NCI-H226 (cell line): ENCODE results near the gene ITPRIPL1.
A peak's percentile ranks its signal among the peaks of the same experiment; 100 is the strongest.

Source experiments
- DNase-seq: peaks from one replicate; pipeline ENCODE4 v3.0.0-alpha.2; 2015

The ITPRIPL1 gene

DNA sequence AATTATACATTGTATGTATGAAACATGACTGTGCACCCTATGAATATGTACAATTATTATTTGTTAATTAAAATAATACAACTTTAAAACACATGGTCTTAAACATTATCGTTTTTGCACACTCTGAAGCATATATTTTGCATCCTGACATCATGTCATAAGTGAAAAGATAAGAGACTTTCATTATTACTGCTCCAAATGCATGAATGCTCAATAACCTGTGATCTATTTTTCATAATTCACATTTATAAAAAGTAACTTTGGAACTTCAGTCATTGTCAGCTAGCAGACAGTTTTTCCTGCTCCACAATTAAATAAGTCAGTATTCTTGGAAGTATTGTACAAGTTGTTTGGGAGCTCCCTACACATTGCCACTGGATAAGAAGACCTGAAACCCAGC, 1.3 kb upstream of the ITPRIPL1 start:
- no peak for DNase-seq

DNA sequence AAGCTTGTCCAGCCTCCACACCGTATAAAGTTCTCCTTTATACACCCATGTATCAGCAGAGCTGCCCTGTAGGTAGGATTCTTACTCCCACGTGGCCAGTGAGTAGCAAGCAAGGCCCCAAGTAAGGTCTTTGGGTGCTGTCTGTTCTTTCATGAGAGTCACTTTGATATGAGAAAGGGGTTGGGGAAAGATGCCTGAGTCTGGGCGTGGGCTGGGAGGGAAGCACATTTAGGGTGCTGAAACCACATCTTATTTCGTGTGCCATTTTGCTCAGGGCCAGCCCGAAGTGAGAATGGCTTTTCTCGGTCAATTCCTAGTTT, 436 bp upstream of the ITPRIPL1 start:
- no peak for DNase-seq

DNA sequence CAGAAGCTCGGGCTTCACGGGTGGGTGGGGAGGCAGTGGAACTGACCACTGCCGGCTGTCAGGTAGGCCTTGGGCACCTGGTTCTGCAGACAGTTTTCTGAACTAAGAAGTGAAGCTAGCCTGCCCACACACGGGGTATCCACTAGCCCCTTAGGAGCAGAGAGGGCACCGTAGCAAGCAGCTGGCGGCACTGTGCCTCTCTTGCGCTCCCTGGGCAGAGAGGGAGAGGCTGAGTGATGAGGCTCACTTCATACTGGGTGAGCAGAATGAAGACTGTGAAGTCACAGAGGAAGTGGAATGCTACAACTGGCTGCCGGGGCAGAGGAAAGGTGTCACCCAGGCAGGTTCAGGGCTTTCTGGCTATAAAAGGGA, 753 bp downstream of the ITPRIPL1 start:
- no peak for DNase-seq

DNA sequence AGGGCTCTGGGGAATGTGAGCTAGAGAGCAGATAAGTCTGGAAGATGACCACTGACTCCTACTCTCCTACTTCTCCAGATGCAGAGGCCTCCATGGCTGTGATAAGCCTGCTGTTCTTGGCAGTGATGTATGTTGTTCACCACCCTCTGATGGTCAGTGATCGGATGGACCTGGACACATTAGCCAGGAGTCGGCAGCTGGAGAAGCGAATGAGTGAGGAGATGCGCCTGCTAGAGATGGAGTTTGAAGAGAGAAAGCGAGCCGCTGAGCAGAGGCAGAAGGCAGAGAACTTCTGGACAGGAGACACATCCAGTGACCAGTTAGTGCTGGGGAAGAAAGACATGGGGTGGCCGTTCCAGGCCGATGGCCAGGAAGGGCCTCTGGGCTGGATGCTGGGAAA, 1.4 kb downstream of the ITPRIPL1 start:
- no peak for DNase-seq

DNA sequence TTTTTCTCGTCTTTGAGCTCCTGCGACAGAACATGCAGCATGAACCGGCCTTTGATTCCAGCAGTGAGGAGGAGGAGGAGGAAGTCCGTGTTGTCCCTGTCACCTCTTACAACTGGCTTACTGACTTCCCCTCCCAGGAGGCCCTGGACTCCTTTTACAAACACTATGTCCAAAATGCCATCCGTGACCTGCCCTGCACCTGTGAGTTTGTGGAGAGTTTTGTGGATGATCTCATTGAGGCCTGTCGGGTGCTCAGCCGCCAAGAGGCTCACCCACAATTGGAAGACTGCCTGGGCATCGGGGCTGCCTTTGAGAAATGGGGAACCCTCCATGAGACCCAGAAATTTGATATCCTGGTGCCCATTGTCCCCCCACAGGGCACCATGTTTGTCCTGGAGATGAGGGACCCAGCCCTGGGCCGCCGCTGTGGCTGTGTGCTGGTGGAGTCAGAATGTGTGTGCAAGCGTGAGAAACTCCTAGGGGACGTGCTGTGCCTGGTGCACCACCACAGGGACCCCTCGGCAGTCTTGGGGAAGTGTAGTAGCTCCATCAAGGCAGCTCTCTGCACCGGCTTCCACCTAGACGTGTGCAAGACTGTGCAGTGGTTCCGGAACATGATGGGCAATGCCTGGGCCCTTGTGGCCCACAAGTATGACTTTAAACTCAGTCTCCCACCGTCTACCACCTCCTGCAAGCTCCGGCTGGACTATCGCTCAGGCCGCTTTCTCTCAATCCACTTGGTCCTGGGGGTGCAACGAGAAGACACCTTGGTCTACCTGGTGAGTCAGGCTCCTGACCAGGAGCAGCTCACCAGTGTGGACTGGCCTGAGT, 2.1 kb downstream of the ITPRIPL1 start:
- DNase-seq, result no peak

DNA sequence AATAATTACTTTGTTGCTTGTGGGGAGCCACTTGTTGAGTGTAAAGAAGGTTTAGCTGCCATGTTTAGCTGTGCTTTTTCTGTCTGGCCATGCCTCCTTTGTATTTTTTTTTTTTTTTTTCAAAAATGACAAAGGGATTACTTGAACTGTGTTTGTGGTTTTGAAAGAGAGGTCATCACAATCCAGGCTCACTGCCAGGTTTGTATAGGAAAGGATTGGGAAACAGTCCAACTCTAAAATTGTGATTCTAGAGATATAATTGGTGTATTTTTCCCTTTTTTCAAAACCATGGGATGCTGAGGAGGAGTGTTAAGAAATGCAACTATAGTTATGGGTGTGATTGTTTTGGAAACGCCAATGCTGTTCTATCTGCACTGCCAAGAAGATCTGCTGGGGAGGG, 4.3 kb downstream of the ITPRIPL1 start:
- DNase-seq, result peak; percentile 45

DNA sequence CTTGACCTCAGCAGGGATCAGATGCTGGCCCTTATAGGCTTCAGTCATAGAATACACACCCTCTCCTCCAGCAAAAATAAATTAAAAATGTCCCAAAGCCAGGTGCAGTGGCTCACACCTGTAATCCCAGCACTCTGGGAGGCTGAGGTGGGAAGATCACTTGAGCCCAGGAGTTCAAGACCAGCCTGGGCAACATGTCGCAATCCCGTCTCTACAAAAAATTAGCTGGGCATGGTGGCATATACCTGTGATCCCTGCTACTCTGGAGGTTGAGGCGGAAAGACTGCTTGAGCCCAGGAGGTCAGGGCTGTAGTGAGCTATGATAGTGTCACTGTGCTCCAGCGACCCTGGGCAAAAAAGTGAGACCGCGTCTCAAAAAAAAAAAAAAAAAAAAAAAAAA, 4.8 kb downstream of the ITPRIPL1 start:
- DNase-seq, result no peak

DNA sequence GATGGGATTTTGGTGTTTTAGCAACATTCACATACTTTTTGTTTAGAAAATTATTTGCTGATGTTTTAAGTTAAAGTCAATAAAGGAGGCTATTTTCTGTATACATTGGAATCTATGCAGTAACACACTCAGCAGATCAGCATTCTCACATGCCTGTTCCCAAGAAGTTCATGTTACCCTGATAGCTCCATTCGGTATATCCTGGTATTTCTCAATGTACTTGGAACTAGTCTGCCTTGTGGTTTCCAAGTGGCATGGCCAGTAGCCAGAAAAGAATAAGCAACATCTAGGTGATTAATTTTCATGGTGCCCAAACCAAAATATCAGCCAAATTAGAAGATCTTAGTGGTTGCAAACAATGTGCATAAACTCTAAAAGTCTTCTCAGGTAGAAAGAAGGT, 5.3 kb downstream of the ITPRIPL1 start:
- peak; percentile 78 for DNase-seq

DNA sequence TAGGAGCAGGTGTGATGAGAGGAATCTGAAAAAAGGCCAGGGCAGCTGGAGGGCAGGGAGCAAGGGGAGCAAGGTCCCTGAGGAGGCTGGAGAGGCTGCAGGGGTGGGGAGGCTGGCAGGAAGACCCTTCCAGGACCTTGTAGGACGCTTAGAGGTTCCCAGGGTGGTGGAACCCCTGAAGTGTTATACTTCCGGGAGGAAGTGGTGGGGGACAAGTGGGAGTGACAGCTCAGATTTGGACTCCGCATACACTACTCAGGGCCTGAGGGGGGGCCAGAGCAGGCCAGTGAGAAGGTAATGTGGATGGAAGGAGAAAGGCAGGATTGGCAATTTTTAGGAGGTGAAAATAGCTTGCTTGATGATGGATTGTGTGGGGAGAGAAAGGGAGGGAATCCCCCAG, 8.6 kb downstream of the ITPRIPL1 start:
- no peak for DNase-seq

DNA sequence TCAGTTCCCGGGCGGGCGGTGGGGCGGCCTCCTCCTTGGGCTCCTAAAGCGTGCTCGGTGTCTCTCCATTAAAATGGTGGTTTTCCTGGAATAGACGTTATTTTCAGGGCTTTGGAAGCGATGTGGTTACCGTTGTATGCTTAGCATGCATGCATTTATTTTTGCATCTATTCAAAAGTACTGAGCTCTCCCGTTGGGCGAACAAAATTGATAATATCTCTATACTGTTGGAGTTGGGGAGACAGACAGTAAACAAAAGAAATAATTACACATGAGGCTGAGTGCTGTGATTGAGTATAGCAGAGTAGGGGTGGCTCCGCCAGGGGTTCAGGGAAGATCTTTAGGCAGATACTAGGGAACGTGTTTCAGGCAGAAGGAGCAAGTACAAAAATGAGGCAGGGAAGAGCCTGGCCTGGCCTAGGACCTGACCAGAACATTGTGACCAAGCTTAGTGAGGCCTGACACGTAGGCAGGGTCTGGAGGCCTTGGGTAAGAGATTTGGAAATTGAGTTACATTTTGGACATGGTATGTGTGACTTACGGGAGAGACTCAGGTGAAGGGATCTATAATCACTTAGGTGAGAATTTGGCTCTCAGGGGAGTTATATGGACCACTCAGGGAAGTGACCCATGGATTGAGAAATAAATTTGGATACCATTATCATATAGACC, 11.1 kb downstream of the ITPRIPL1 start:
- no peak for DNase-seq

DNA sequence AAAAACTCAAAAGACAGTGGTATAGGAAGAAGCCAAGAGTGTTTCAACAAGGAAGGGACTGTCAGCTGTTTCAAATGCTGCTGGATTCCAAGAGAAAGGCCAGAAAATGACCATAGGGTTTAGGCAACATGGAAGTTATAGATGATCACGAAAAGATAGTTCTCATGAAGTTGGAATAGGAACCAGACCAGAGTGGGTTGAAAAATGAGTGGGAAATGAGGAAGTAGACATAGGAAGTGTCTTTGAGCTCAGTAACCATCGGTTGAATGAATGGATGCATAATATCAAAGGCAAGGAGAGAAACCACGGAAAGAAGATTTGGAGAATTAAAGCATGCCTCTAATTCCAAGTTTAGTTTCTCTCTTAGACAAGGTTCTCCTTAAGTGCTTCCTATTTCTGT, 11.8 kb downstream of the ITPRIPL1 start:
- DNase-seq, result no peak

DNA sequence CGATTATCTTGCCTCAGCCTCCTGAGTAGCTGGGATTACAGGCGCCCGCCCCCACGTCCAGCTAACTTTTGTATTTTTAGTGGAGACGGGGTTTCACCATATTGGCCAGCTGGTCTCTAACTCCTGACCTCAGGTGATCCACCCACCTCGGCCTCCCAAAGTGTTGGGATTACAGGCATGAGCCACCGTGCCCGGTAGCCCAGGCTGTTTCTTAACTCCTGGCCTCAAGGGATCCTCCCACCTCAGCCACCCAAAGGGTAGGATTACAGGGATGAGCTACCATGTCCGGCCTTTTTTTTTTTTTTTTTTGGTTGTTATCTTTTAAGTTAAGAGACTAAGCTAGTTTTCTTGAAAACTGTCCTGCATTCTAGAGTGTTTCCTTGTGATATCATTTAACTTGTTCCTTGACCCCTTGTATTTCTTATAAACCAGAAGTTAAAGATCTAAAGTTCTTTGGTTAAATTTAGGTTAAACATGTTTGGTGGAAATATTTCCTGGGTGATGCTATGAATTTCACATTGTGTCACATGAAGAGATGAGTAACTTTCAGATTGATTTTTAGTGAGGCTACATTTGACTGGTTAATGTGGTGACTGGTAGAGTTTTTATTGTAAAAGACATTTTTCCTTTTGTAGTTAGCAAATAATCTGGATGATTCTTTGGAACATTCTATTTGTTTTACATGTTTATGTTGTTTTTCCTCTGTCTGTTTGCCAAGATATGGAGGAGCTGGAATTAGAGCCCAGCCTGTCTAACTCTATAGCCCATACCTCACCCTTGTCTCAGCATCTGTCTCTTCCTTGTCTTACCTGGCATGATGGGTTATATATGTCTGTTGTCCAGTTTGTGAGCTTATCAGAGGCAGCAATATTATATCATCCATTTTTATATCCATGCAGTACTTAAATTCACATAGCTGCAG, 15.6 kb downstream of the ITPRIPL1 start:
- peak; percentile 78 for DNase-seq

DNA sequence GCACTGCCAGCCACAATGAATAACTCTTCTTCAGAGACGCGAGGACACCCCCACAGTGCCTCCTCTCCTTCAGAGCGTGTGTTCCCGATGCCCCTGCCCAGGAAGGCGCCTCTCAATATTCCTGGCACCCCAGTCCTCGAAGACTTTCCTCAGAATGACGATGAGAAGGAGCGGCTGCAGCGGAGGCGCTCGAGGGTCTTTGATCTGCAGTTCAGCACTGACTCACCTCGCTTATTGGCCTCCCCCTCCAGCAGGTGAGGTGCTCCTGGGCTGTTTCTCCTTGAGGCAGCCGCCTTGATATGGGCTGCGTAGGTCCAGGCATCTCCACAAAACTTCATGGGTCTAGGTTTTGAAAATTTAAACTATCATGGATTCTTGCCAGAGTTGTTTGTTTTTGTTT, 16.5 kb downstream of the ITPRIPL1 start:
- no peak for DNase-seq

DNA sequence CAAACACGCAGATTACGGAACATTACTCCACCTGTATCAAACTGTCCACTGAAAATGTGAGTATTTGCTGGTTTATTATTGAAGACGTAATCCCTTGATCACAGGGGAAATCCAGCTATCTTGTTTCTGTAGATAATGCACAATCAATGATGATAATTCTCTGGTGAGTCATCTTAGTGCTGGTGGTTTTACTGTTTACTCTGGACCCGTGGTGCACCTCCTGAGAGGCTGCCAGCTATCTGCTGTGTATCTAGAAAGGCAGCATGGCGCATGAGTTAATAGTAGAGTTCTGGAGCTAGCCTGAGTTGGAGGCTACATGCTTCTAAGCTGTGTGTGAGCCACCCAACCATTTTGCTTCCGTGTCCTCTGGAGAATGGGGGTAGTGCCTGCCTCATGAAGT, 17.0 kb downstream of the ITPRIPL1 start:
- peak; percentile 90 for DNase-seq

DNA sequence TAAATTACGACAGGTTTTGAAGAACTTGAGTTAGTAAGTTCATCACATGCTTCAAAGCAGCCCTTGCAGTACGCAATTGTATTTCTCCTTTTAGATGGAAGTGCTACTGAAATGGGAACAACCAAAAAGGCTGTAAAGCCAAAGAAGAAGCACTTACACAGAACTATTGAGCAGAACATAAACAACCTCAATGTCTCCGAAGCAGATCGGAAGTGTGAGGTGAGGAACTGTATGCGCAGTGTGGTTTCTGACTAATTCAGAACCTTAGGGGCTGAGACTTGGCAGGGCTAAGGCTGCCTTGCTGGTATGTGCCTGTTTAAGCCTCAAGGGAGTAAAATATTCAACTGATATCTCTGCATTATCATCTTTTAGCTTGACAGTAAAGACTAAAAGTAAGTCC, 18.9 kb downstream of the ITPRIPL1 start:
- peak; percentile 35 for DNase-seq

DNA sequence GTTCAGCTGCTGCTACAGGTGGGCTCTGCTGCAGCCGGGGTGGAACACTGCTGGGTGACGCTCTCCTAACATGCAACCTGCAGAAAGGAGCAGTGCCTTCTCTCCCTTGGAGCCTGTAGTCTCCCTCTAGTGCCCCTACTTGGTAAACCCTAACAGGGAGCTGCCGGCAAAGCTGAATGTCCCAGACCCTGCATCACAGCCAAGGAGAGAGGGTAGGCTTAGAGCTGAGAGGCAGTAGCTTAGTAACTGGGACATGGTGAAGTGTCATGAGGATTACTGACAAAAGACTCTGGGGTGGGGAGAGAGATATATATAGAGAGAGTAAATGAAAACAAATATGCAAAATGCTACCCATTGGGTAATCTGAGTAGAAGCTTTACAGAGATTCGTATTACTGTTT, 20.3 kb downstream of the ITPRIPL1 start:
- DNase-seq, result no peak

DNA sequence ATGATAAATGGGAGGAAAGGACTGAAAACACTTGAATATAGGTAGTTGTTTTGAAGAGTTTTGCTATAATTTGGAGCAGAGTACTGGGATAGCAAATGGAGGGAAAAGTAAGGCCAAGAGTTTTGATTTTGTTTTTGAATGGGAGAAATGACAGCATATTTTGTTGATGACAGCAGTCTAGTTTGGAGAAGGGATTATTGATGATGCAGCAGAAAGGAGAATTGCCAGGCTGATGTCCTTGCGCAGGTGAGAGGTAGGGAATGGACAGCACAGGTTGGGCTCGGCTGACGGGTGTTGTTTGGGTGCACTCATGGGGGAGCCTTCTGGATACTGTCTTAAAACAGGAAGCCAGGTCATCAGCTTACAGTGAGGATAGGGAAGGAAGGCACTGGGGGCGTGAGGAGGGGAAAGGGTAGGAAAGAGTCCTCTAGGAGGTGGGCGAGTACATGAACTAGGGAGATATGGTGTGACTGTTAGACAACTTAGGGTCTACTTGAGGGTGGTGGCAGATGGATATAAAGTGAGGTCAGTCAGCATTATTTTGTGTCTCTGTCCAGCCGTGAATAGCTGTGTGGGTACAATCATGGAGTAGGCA, 20.8 kb downstream of the ITPRIPL1 start:
- DNase-seq, result no peak

DNA sequence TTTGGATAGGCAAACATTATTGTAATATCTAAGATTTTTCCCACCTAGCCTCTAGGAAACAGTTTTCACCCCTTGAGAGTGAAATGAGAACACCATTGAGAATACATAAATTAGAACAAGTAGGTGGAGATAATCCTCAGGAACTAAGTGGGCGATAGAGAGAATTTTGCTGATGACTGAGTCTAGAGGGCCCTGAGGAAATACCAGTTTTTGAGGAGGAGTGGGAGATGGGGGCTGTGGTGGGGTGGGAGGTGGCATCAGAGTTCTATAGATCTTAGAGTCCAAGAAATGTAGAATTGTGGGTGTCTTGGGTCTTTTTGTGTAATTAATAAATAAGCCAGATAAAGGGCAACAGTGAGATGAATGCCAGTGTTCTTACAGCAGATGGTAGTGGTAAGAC, 22.3 kb downstream of the ITPRIPL1 start:
- no peak for DNase-seq

DNA sequence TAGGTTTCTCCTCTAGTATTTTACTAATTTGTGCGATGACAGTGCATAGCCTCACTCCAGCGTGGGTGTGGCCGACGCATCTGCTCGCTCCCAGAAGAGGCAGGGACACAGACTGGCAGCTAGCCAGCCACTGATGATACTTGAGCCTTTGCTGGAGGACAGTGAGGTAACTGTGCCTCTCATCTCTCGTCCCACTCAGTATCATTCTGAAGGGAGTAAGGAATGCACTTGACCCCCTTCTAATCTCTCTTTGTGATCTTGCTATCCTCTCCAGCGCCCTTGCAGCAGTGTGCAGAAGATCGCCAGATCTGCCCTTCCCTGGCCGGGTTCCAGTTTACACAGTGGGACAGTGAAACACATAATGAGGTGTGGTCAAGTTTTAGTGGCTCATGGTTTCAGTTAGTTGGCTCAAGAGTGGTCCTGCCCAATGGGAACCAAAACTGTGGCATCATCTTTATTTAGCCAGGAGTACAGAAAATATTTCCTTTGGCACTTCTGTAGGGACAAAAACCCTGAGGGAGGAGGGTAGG, 28.0 kb downstream of the ITPRIPL1 start:
- no peak for DNase-seq

DNA sequence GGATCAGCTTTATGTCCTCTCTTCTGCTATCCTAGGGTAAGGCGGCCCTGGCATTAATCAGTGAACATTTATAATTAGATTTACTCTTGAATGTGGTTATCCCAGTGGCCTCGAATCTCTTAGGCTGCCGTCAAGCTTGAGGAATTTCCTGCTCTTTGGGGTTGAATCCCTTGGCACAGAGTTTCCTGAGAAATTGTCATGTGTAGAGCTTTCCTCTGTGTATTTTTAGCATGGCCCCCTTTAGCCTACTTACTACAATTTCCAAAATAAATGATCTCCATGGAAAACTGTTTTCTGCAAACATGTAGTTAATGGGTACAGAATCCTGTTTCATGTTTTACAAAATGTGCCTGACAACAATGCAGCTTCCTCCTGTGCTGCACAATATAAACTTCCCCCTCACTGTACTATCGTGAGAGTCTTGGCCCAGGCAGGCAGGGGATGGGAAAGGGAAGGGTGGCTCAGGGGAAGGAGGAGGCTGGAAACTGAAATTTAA, 28.5 kb downstream of the ITPRIPL1 start:
- DNase-seq, result no peak

DNA sequence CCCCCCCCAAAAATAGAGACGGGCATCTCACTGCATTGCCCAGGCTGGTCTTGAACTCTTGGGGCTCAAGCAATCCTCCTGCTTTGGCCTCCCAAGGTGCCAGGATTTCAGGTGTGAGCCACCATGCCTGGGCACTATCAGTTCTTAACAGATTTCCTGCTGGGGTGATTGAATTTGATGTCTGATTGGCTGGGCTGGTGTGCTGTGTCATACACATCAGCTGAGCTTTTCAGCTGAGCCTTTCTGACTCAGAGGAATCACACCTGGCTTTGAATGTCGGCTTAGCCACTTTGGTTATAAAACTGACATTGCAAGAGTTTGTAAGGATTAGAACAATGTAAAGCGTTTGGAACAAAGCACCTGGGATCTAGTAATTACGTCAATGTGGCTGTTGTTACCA, 29.4 kb downstream of the ITPRIPL1 start:
- DNase-seq, result no peak

DNA sequence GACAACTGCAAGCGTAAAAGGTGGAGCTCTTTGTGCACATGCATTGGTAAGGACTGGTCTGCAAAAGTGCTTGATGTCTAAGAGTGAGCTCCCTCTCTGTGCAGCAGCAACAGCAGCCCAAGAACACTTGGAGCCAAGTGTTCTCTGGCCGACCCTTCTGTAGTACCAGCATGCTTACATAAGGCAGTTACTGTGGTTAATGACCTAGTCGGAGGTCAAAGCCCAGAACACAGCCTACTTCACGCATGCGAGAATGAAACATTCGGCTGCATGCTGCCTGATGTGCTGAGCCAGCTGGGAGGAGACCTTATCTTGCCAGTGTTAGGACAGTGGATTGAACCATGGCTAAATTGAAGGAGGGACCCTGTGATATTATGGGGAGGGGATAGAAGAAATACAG, 31.8 kb downstream of the ITPRIPL1 start:
- no peak for DNase-seq

DNA sequence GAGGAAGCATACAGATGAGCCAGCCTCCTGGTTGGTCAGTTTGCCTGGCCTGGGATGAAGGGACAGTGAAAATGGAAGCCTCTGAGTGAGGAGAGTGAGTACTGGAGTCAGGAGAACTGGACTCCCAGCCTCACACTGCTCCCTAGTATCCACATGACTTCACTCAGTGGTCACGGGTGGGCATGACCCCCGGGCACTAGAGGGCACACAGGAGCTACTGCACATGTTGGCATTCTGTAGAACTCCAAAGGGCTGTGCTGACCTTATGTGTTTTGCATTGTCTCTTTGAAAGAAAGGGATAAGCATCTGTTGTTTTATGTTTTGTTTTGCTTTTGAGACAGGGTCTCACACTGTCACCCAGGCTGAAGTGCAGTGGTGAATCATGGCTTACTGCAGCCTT, 34.2 kb downstream of the ITPRIPL1 start:
- DNase-seq, result no peak
